GM12875 (cell line): ENCODE data around the gene DPP4.

Source experiments
- H3K4me3 ChIP-seq: one replicate; pipeline ENCODE4 v1.5.1; 2011; ENCODE audit warnings: low read depth, low read length, control low read depth
- CTCF ChIP-seq: IDR thresholded peaks from 2 replicates; pipeline ENCODE4 v1.5.1; 2011; ENCODE audit warnings: low read depth, mild to moderate bottlenecking, control low read depth, inconsistent platforms, low read length, moderate library complexity, borderline replicate concordance; ENCODE audit not compliant: insufficient read depth

The DPP4 gene

GRCh38 chr2:161994761-161995520 lies 79.1 kb downstream of the DPP4 start:
- TF ChIP-seq CTCF: no peak
- H3K4me3 ChIP-seq: no peak overlapping the region

GRCh38 chr2:161992531-161992930 lies 81.5 kb downstream of the DPP4 start:
- TF ChIP-seq CTCF: no peak
- no peak overlapping the region for H3K4me3 ChIP-seq

- TF ChIP-seq CTCF: no peak
These were observed 82.0 kb downstream of the DPP4 start for GRCh38 chr2:161991991-161992390.

GRCh38 chr2:161990741-161991140 lies 83.3 kb downstream of the DPP4 start:
- no peak for TF ChIP-seq CTCF
- no peak overlapping the region for H3K4me3 ChIP-seq

More at GRCh38 chr2:161991991-161992390, 82.0 kb downstream of the DPP4 start:
- H3K4me3 ChIP-seq: no peak overlapping the region

GRCh38 chr2:161990036-161990435 lies 84.0 kb downstream of the DPP4 start:
- H3K4me3 ChIP-seq: no peak overlapping the region
- TF ChIP-seq CTCF: no peak

GRCh38 chr2:161988589-161988988 lies 85.4 kb downstream of the DPP4 start:
- TF ChIP-seq CTCF: peak; percentile 20; the same call in 1 of the 2 replicates

GRCh38 chr2:161987311-161987710 lies 86.7 kb downstream of the DPP4 start:
- no peak for TF ChIP-seq CTCF
- H3K4me3 ChIP-seq: no peak overlapping the region

More at GRCh38 chr2:161988589-161988988, 85.4 kb downstream of the DPP4 start:
- H3K4me3 ChIP-seq: no peak overlapping the region
